Psoas muscle (tissue), 8 donors: Measurements from ENCODE around the gene ARHGEF4. TPM values are rescaled to one million over a fixed set of nuclear protein-coding genes. Genes with fewer than 3 reads are reported as not detected.

Source experiments
- ATAC-seq, 4 donors: fragments of 200-7000 bp; cut with Tn5 transposase; one replicate each; pipeline ENCODE4 v1.9.1; 2020; ENCODE audit warnings: moderate library complexity in 3 of 4, mild to moderate bottlenecking in 2 of 4
- DNase-seq, 2 donors: peaks; one replicate each; pipeline ENCODE4 v3.0.0-alpha.2; 2020
- H3K27ac ChIP-seq: fragments of 200-600 bp; one replicate; pipeline ENCODE4 v1.8.0; 2022
- H3K27me3 ChIP-seq, 3 donors: fragments of 200-600 bp in 1 of 3; one replicate each; pipeline versions ENCODE4 v1.6.1 to v1.8.0; 2013 to 2022; ENCODE audit warnings: low read length in 2 of 3, mild to moderate bottlenecking in 2 of 3, moderate library complexity in 1 of 3; ENCODE audit not compliant: insufficient read depth in 3 of 3
- H3K36me3 ChIP-seq, 2 donors: fragments of 200-600 bp in 1 of 2; one replicate each; pipeline versions ENCODE4 v1.6.1 to v1.8.0; 2013 to 2022; ENCODE audit warnings: low read depth in 1 of 2, mild to moderate bottlenecking in 1 of 2, moderate library complexity in 1 of 2; ENCODE audit not compliant: insufficient read depth in 1 of 2
- H3K4me1 ChIP-seq: fragments of 200-600 bp; one replicate; pipeline ENCODE4 v1.8.0; 2022
- H3K4me3 ChIP-seq: fragments of 200-600 bp; one replicate; pipeline ENCODE4 v1.8.0; 2022; ENCODE audit warnings: mild to moderate bottlenecking
- H3K9me3 ChIP-seq: fragments of 200-600 bp; one replicate; pipeline ENCODE4 v1.8.0; 2022
- CTCF ChIP-seq: fragments of 200-600 bp; IDR thresholded peaks from one replicate; pipeline ENCODE4 v1.8.0; 2022; ENCODE audit warnings: antibody characterized with exemption
- whole genome bisulfite sequencing, 3 donors: extraction: QIAGEN DNeasy Blood & Tissue Kit; methylation state at CpG; one replicate each; pipeline versions ENCODE4 v1.1.6 to v1.1.7; 2013; 5-methylcytosine and 5-hydroxymethylcytosine counted together
- intact Hi-C, 2 donors: fragments of 100-400 bp; cut with DNase I; formaldehyde crosslinking; loops; one replicate each; pipeline versions ENCODE4 v1.11.0 to v1.14.2; 2022
- polyA plus RNA-seq, 3 donors: library from polyadenylated mRNA; stranded (reverse); fragments of 200-250 nt; gene quantifications; one replicate each; pipeline ENCODE4 v1.2.3, GENCODE V29; 2013
- total RNA-seq, 4 donors: library from RNA; stranded (reverse); fragmentation: NEBNext Ultra II Directional in 2 of 4; extraction: Animal tissue kit (Norgen Biotek cat#: 25700) in 2 of 4; gene quantifications; one replicate each; pipeline versions ENCODE4 v1.2.1 to v1.2.4, GENCODE V29; 2021 to 2023
- donor health status: healthy with polysubstance abuse.
- donor health status: DM: no; HTN: no; CAD: no; lungs with moderate emphysema.
- donor health status: Bipolar disorder and iron deficiency.
- donor health status: healthy.
- donor health status: DM: yes; HTN: yes; CAD: no.
- donor health status: DM: no; HTN: no; CAD: no.
- donor health status: DM: no; HTN: no; CAD: no.
- donor health status: DM: yes; HTN: yes; CAD: no.

The ARHGEF4 gene
- total and polyA plus RNA-seq, 7 donors, result 0.63 to 6.9 (median 3.7) TPM

- WGBS, 3 donors, result 32 to 40% (median 36%) methylated on average over 10 of the region's 10 CpGs
Observed at GRCh38 chr2:130849896-130850787, 13.4 kb downstream of the ARHGEF4 start.

GRCh38 chr2:130850788-130851623, 14.3 kb downstream of the ARHGEF4 start:
- no peaks in the 10 kb centered on the region for H3K4me1 ChIP-seq
- intact Hi-C loops, result no loop called here
- H3K36me3 ChIP-seq, result no peaks in the 10 kb centered on the region
- H3K27me3 ChIP-seq, result no peaks in the 10 kb centered on the region
- 30 to 55% (median 35%) methylated on average over 26 of the region's 26 CpGs for WGBS, 3 donors
- H3K9me3 ChIP-seq, result no peaks in the 10 kb centered on the region
- no peak overlapping the region for H3K4me3 ChIP-seq
- no peak for TF ChIP-seq CTCF
- no peak overlapping the region for H3K27ac ChIP-seq
- no peak for DNase-seq
- peak; percentile 60 to 82 (median 66) for ATAC-seq

More at GRCh38 chr2:130849896-130850787, 13.4 kb downstream of the ARHGEF4 start:
- Histone ChIP-seq H3K9me3 (no peaks in the 10 kb centered on the region), H3K27ac (no peak overlapping the region), H3K27me3 (no peaks in the 10 kb centered on the region), H3K36me3 (no peaks in the 10 kb centered on the region), H3K4me1 (no peaks in the 10 kb centered on the region), H3K4me3 (no peak overlapping the region)
- ATAC-seq (no peak), DNase-seq (no peak)
- TF ChIP-seq CTCF, result no peak
- intact Hi-C loops, result no loop called here

- ATAC-seq, result peak in 1 of 4 donors; percentile 18
- no peaks in the 10 kb centered on the region for H3K9me3 ChIP-seq
- TF ChIP-seq CTCF, result no peak
- H3K27ac ChIP-seq, result no peak overlapping the region
- DNase-seq, result no peak
- 55 to 59% (median 58%) methylated on average over 14 of the region's 14 CpGs for WGBS, 3 donors
- intact Hi-C loops, result no loop called here
- H3K27me3 ChIP-seq, result no peaks in the 10 kb centered on the region
- no peaks in the 10 kb centered on the region for H3K4me1 ChIP-seq
- H3K36me3 ChIP-seq, result no peaks in the 10 kb centered on the region
- no peak overlapping the region for H3K4me3 ChIP-seq
Observed at GRCh38 chr2:130851624-130852382, 15.1 kb downstream of the ARHGEF4 start.

GRCh38 chr2:130852521-130853115, 15.9 kb downstream of the ARHGEF4 start:
- TF ChIP-seq CTCF, result no peak
- Histone ChIP-seq H3K9me3 (no peaks in the 10 kb centered on the region), H3K27ac (no peak overlapping the region), H3K36me3 (no peaks in the 10 kb centered on the region), H3K4me1 (no peaks in the 10 kb centered on the region), H3K27me3 (no peaks in the 10 kb centered on the region), H3K4me3 (no peak overlapping the region)
- ATAC-seq, result no peak
- intact Hi-C loops, result no loop called here
- WGBS, 3 donors, result 83 to 92% (median 84%) methylated on average over 18 of the region's 18 CpGs
- DNase-seq, result no peak
